Lower leg skin (tissue), 3 donors: ENCODE results near the gene BRD3.

Source experiments
- CTCF ChIP-seq, 3 donors: fragments of 450-650 bp; IDR thresholded peaks; one replicate each; pipeline ENCODE4 v1.5.1; 2016; ENCODE audit warnings: antibody characterized with exemption in 3 of 3, mild to moderate bottlenecking in 3 of 3, moderate library complexity in 2 of 3
- POLR2A ChIP-seq, 2 donors: fragments of 450-650 bp; IDR thresholded peaks; one replicate each; pipeline ENCODE4 v1.6.1; 2016 to 2017; ENCODE audit warnings: antibody characterized with exemption in 2 of 2, mild to moderate bottlenecking in 1 of 2, moderate library complexity in 1 of 2

- TF ChIP-seq CTCF (IDR thresholded peaks at IDR 0.05) (no peak), POLR2A (IDR thresholded peaks at IDR 0.05) (no peak)
Measured at GRCh38 chr9:134043531-134043988, 24.3 kb downstream of the BRD3 start.
